Endothelial cell of umbilical vein (primary cell): ENCODE measurements around the gene SERPINA6.
"Not testable (repeated sequence)": the region's sequence is repeated elsewhere in the genome, so short reads cannot be mapped to it uniquely, and the experiment has no call there.

Source experiments
- CTCF ChIP-seq, 2 donors: IDR thresholded peaks; 1 replicate in 1 of 2; 2 replicates in 1 of 2; pipeline ENCODE4 v1.5.1; 2011; ENCODE audit warnings: low read length in 2 of 2, mild to moderate bottlenecking in 2 of 2, moderate library complexity in 2 of 2, control low read depth in 1 of 2, inconsistent platforms in 1 of 2, low read depth in 1 of 2; ENCODE audit not compliant: insufficient read depth in 1 of 2; ENCODE audit errors: extremely low read depth in 1 of 2
- EZH2 ChIP-seq: IDR thresholded peaks from 2 replicates; pipeline ENCODE4 v1.6.1; 2012; ENCODE audit warnings: borderline replicate concordance, low read depth, mild to moderate bottlenecking, moderate library complexity, low read length, inconsistent platforms; ENCODE audit not compliant: severe bottlenecking
- GATA2 ChIP-seq: IDR thresholded peaks from 2 replicates; pipeline ENCODE4 v1.7.0; 2011; ENCODE audit warnings: low read depth, mild to moderate bottlenecking, moderate library complexity, mixed read lengths, low read length; ENCODE audit not compliant: insufficient read length, insufficient read depth
- JUN ChIP-seq: IDR thresholded peaks from 2 replicates; pipeline ENCODE4 v1.6.1; 2011; ENCODE audit warnings: borderline replicate concordance, low read depth; ENCODE audit not compliant: insufficient read length, insufficient read depth
- MAX ChIP-seq: IDR thresholded peaks from 2 replicates; pipeline ENCODE4 v1.6.1; 2011; ENCODE audit not compliant: insufficient read depth, insufficient read length
- MYC ChIP-seq: IDR thresholded peaks from one replicate; pipeline ENCODE4 v1.6.1; 2011; ENCODE audit warnings: mild to moderate bottlenecking, low read depth, low read length
- POLR2A ChIP-seq: IDR thresholded peaks from 2 replicates; pipeline ENCODE4 v1.6.1; 2012; ENCODE audit warnings: low read depth, mild to moderate bottlenecking, control low read depth, low read length
- POLR2AphosphoS5 ChIP-seq: IDR thresholded peaks from 2 replicates; pipeline ENCODE4 v1.6.1; 2012; ENCODE audit warnings: low read depth, mild to moderate bottlenecking, control low read depth, low read length, moderate library complexity; ENCODE audit not compliant: insufficient read depth

GRCh38 chr14:94276898-94277561 is 46.1 kb downstream of the SERPINA6 start:
- not testable (repeated sequence) for TF ChIP-seq EZH2; CTCF (IDR thresholded peaks at IDR 0.05; ENCODE audit: extremely low read depth in 1 of 2, insufficient read depth in 1 of 2, low read depth in 1 of 2, low read length in 2 of 2); POLR2A; GATA2; POLR2AphosphoS5; JUN; MYC; MAX
